ENCODE measurements around the gene CNTF.

The CNTF gene

DNA sequence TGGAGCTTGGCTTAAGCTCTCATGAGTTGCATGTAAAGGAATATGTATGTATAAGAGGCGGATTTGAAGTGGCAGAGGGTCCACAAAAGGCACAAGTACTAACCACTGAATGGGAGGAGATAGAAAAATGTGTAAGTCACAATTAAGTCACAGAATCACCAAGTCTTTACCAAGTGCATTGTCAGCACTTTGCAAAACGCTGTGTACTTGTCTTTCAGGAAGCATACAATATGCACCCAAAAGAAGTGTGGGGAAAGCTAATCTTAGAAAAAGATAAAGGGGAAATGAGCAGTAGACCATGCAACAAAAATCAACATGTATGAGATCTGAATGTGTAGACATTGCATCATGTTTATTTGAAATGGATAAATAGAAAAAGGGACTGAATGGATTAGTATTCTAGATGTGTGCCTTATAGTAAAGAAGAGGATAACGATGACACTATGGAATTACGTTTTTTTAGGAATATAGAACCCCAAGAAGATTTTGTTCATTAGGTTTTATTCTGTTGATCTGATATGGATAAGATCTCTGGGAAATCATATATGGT, 4.5 kb downstream of the CNTF start (continued):
- TF ChIP-seq ZNF701 (tag by site-specific recombination; IDR thresholded peaks at IDR 0.05) (no peak), AEBP2 (tag by site-specific recombination; IDR thresholded peaks at IDR 0.05; ENCODE audit: borderline replicate concordance) (no peak), ZNF473 (tag by site-specific recombination; IDR thresholded peaks at IDR 0.05) (no peak), ZNF677 (tag by site-specific recombination; IDR thresholded peaks at IDR 0.05) (no peak), ZNF449 (tag by site-specific recombination; IDR thresholded peaks at IDR 0.05) (no peak), ZNF626 (tag by site-specific recombination; IDR thresholded peaks at IDR 0.05) (no peak), HOXD13 (CRISPR knock-in tag; IDR thresholded peaks at IDR 0.05; ENCODE audit: borderline replicate concordance) (no peak), ZNF433 (tag by site-specific recombination; IDR thresholded peaks at IDR 0.05; ENCODE audit: low read depth) (no peak), ZNF19 (tag by site-specific recombination; IDR thresholded peaks at IDR 0.05; ENCODE audit: low read depth) (no peak)

- ChIA-PET CTCF (interaction anchor here (0.6 to 6.0 kb wide), 9 partner anchors 10 to 106 kb away, joined by 3 to 41 read pairs (median 9); partner anchors contain the start of gene LPXN), POLR2A (no interaction called here)
- H3K27ac ChIP-seq (ENCODE audit: extremely low read depth, low read depth, low read length): no peak overlapping the region
- TF ChIP-seq, protein P1, sequence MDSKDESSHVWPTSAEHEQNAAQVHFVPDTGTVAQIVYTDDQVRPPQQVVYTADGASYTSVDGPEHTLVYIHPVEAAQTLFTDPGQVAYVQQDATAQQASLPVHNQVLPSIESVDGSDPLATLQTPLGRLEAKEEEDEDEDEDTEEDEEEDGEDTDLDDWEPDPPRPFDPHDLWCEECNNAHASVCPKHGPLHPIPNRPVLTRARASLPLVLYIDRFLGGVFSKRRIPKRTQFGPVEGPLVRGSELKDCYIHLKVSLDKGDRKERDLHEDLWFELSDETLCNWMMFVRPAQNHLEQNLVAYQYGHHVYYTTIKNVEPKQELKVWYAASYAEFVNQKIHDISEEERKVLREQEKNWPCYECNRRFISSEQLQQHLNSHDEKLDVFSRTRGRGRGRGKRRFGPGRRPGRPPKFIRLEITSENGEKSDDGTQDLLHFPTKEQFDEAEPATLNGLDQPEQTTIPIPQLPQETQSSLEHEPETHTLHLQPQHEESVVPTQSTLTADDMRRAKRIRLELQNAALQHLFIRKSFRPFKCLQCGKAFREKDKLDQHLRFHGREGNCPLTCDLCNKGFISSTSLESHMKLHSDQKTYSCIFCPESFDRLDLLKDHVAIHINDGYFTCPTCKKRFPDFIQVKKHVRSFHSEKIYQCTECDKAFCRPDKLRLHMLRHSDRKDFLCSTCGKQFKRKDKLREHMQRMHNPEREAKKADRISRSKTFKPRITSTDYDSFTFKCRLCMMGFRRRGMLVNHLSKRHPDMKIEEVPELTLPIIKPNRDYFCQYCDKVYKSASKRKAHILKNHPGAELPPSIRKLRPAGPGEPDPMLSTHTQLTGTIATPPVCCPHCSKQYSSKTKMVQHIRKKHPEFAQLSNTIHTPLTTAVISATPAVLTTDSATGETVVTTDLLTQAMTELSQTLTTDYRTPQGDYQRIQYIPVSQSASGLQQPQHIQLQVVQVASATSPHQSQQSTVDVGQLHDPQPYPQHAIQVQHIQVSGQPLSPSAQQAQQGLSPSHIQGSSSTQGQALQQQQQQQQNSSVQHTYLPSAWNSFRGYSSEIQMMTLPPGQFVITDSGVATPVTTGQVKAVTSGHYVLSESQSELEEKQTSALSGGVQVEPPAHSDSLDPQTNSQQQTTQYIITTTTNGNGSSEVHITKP (tag by site-specific recombination; IDR thresholded peaks at IDR 0.05): no peak
- no peak for TF ChIP-seq ZNF23 (tag by site-specific recombination; IDR thresholded peaks at IDR 0.05; ENCODE audit: borderline replicate concordance)
- TF ChIP-seq ZNF530 (tag by site-specific recombination; IDR thresholded peaks at IDR 0.05; ENCODE audit: low read depth): no peak
- TF ChIP-seq KLF10 (tag by site-specific recombination; IDR thresholded peaks at IDR 0.05): no peak
- TF ChIP-seq, protein P2, sequence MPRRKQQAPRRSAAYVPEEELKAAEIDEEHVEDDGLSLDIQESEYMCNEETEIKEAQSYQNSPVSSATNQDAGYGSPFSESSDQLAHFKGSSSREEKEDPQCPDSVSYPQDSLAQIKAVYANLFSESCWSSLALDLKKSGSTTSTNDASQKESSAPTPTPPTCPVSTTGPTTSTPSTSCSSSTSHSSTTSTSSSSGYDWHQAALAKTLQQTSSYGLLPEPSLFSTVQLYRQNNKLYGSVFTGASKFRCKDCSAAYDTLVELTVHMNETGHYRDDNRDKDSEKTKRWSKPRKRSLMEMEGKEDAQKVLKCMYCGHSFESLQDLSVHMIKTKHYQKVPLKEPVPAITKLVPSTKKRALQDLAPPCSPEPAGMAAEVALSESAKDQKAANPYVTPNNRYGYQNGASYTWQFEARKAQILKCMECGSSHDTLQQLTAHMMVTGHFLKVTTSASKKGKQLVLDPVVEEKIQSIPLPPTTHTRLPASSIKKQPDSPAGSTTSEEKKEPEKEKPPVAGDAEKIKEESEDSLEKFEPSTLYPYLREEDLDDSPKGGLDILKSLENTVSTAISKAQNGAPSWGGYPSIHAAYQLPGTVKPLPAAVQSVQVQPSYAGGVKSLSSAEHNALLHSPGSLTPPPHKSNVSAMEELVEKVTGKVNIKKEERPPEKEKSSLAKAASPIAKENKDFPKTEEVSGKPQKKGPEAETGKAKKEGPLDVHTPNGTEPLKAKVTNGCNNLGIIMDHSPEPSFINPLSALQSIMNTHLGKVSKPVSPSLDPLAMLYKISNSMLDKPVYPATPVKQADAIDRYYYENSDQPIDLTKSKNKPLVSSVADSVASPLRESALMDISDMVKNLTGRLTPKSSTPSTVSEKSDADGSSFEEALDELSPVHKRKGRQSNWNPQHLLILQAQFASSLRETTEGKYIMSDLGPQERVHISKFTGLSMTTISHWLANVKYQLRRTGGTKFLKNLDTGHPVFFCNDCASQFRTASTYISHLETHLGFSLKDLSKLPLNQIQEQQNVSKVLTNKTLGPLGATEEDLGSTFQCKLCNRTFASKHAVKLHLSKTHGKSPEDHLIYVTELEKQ (tag by site-specific recombination; IDR thresholded peaks at IDR 0.05; ENCODE audit: borderline replicate concordance): no peak
- no peak for TF ChIP-seq ZSCAN18 (tag by site-specific recombination; IDR thresholded peaks at IDR 0.05)
- TF ChIP-seq ZNF341 (tag by site-specific recombination; IDR thresholded peaks at IDR 0.05; ENCODE audit: low read depth): no peak
- no peak for TF ChIP-seq IKZF3 (tag by site-specific recombination; IDR thresholded peaks at IDR 0.05)
- no peak for TF ChIP-seq ZNF354C (tag by site-specific recombination; IDR thresholded peaks at IDR 0.05; ENCODE audit: borderline replicate concordance, low read depth)
- TF ChIP-seq SP7 (tag by site-specific recombination; IDR thresholded peaks at IDR 0.05): no peak
- TF ChIP-seq ZNF132 (tag by site-specific recombination; IDR thresholded peaks at IDR 0.05; ENCODE audit: borderline replicate concordance): no peak
- TF ChIP-seq, protein P3, sequence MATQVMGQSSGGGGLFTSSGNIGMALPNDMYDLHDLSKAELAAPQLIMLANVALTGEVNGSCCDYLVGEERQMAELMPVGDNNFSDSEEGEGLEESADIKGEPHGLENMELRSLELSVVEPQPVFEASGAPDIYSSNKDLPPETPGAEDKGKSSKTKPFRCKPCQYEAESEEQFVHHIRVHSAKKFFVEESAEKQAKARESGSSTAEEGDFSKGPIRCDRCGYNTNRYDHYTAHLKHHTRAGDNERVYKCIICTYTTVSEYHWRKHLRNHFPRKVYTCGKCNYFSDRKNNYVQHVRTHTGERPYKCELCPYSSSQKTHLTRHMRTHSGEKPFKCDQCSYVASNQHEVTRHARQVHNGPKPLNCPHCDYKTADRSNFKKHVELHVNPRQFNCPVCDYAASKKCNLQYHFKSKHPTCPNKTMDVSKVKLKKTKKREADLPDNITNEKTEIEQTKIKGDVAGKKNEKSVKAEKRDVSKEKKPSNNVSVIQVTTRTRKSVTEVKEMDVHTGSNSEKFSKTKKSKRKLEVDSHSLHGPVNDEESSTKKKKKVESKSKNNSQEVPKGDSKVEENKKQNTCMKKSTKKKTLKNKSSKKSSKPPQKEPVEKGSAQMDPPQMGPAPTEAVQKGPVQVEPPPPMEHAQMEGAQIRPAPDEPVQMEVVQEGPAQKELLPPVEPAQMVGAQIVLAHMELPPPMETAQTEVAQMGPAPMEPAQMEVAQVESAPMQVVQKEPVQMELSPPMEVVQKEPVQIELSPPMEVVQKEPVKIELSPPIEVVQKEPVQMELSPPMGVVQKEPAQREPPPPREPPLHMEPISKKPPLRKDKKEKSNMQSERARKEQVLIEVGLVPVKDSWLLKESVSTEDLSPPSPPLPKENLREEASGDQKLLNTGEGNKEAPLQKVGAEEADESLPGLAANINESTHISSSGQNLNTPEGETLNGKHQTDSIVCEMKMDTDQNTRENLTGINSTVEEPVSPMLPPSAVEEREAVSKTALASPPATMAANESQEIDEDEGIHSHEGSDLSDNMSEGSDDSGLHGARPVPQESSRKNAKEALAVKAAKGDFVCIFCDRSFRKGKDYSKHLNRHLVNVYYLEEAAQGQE (tag by site-specific recombination; IDR thresholded peaks at IDR 0.05): no peak
Measured at GRCh38 chr11:58628446-58628845, 6.0 kb downstream of the CNTF start.

More at GRCh38 chr11:58628446-58628845, 6.0 kb downstream of the CNTF start:
- Histone ChIP-seq H3K4me3 (ENCODE audit: low read depth, low read length) (no peak overlapping the region), H3K9me3 (ENCODE audit: control insufficient read depth, insufficient read depth, low read depth, low read length) (no peaks in the 10 kb centered on the region), H3K4me1 (ENCODE audit: control insufficient read depth, insufficient read depth, low read length) (no peaks in the 10 kb centered on the region), H3K36me3 (ENCODE audit: control insufficient read depth in 2 of 2, insufficient read depth in 1 of 2, low read length in 2 of 2) (peaks cover 0 to 48% of the 10 kb centered on the region in 2 experiments; a peak in 1 of 3 replicates)
